ENCODE data around the gene NUP133.

DNA sequence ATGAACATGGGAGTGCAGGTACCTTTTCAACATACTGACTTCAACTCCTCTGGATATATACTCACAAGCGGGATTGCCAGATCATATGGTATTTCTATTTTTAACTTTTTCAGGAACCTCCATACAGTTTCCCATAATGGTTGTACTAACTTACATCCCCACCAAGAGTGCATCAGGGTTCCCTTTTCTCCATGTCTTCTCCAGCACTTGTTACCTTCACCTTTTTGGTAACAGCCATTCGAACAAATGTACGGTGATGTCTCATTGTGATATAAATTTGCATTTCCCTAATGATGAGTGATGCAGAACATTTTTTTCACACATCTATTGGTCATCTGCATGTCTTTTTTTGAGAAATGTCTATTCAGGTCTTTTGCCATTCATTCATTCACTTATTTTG, 48.3 kb downstream of the NUP133 start:
- TF ChIP-seq POLR2A (IDR thresholded peaks at IDR 0.05): no peak
- TF ChIP-seq, protein P1, sequence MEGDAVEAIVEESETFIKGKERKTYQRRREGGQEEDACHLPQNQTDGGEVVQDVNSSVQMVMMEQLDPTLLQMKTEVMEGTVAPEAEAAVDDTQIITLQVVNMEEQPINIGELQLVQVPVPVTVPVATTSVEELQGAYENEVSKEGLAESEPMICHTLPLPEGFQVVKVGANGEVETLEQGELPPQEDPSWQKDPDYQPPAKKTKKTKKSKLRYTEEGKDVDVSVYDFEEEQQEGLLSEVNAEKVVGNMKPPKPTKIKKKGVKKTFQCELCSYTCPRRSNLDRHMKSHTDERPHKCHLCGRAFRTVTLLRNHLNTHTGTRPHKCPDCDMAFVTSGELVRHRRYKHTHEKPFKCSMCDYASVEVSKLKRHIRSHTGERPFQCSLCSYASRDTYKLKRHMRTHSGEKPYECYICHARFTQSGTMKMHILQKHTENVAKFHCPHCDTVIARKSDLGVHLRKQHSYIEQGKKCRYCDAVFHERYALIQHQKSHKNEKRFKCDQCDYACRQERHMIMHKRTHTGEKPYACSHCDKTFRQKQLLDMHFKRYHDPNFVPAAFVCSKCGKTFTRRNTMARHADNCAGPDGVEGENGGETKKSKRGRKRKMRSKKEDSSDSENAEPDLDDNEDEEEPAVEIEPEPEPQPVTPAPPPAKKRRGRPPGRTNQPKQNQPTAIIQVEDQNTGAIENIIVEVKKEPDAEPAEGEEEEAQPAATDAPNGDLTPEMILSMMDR (IDR thresholded peaks at IDR 0.05): no peak
